Measurements from ENCODE around the gene TAAR5. TPM values are rescaled to one million over a fixed set of nuclear protein-coding genes. Genes with fewer than 3 reads are reported as not detected.

Gene TAAR5
- total RNA-seq, 1 experiment from 2014 or later: not detected

Small RNAs within 50 kb of the gene (small RNA-seq; reads per million reads assigned to genes)
- not detected for gene TAAR7P

Other genes with a start within 250 kb of the TAAR5 start
- gene MOXD1, start 188.3 kb downstream of the TAAR5 start, total RNA-seq (2014; rRNA removed; shearing (Covaris generic); ENCODE audit: low replicate concordance): not detected in 2 replicates
- gene STX7, start 76.6 kb downstream of the TAAR5 start, total RNA-seq (2014; rRNA removed; shearing (Covaris generic); ENCODE audit: low replicate concordance): 38.5 and 39.7 TPM in 2 replicates
- not detected in 2 replicates for gene TAAR9, start 51.5 kb downstream of the TAAR5 start, total RNA-seq (2014; rRNA removed; shearing (Covaris generic); ENCODE audit: low replicate concordance)
- not detected in 2 replicates for gene TAAR8, start 37.1 kb downstream of the TAAR5 start, total RNA-seq (2014; rRNA removed; shearing (Covaris generic); ENCODE audit: low replicate concordance)
- gene TAAR6, start 19.4 kb downstream of the TAAR5 start, total RNA-seq (2014; rRNA removed; shearing (Covaris generic); ENCODE audit: low replicate concordance): not detected in 2 replicates
- not detected in 2 replicates for gene TAAR2, start 34.5 kb upstream of the TAAR5 start, total RNA-seq (2014; rRNA removed; shearing (Covaris generic); ENCODE audit: low replicate concordance)
- gene TAAR1, start 69.4 kb upstream of the TAAR5 start, total RNA-seq (2014; rRNA removed; shearing (Covaris generic); ENCODE audit: low replicate concordance): not detected in 2 replicates
- not detected in 2 replicates for gene VNN1, start 124.3 kb upstream of the TAAR5 start, total RNA-seq (2014; rRNA removed; shearing (Covaris generic); ENCODE audit: low replicate concordance)
- gene VNN2, start 168.2 kb upstream of the TAAR5 start, total RNA-seq (2014; rRNA removed; shearing (Covaris generic); ENCODE audit: low replicate concordance): 43.4 and 48.9 TPM in 2 replicates
- gene SLC18B1, start 208.9 kb upstream of the TAAR5 start, total RNA-seq (2014; rRNA removed; shearing (Covaris generic); ENCODE audit: low replicate concordance): 0.60 and 0.72 TPM in 2 replicates
- gene RPS12, start 224.8 kb upstream of the TAAR5 start, total RNA-seq (2014; rRNA removed; shearing (Covaris generic); ENCODE audit: low replicate concordance): 1,944 and 3,479 TPM in 2 replicates